GM19397 (cell line): ENCODE results near the gene PHACTR1.
"Not testable (repeated sequence)": the region's sequence is repeated elsewhere in the genome, so short reads cannot be mapped to it uniquely, and the experiment has no call there.

Experiments
- ATAC-seq: cut with Tn5 transposase; IDR thresholded peaks from one replicate; pipeline ENCODE4 v1.9.1; 2021; ENCODE audit warnings: mild to moderate bottlenecking, moderate library complexity; ENCODE audit not compliant: unreplicated experiment

The PHACTR1 gene

GRCh38 chr6:12943549-12943948 is 227.0 kb downstream of the PHACTR1 start:
- no peak for ATAC-seq

GRCh38 chr6:12944001-12944400 is 227.4 kb downstream of the PHACTR1 start:
- no peak for ATAC-seq

GRCh38 chr6:12944528-12944927 is 228.0 kb downstream of the PHACTR1 start:
- not testable (repeated sequence) for ATAC-seq

GRCh38 chr6:12947151-12947871 is 230.7 kb downstream of the PHACTR1 start:
- ATAC-seq = no peak

- ATAC-seq = no peak
Observed at GRCh38 chr6:12947967-12948366, 231.4 kb downstream of the PHACTR1 start.

- ATAC-seq = no peak
Observed at GRCh38 chr6:12950976-12951375, 234.4 kb downstream of the PHACTR1 start.

GRCh38 chr6:12951415-12951814 is 234.8 kb downstream of the PHACTR1 start:
- no peak for ATAC-seq

- no peak for ATAC-seq
Observed at GRCh38 chr6:12952318-12952717, 235.8 kb downstream of the PHACTR1 start.

GRCh38 chr6:12955956-12956355 is 239.4 kb downstream of the PHACTR1 start:
- no peak for ATAC-seq

- no peak for ATAC-seq
Observed at GRCh38 chr6:12956991-12957320, 240.4 kb downstream of the PHACTR1 start.

GRCh38 chr6:12957321-12958051 is 240.9 kb downstream of the PHACTR1 start:
- ATAC-seq = no peak

GRCh38 chr6:12958052-12958706 is 241.6 kb downstream of the PHACTR1 start:
- no peak for ATAC-seq

- ATAC-seq = no peak
Observed at GRCh38 chr6:12961761-12962160, 245.2 kb downstream of the PHACTR1 start.

- no peak for ATAC-seq
Observed at GRCh38 chr6:12962529-12962928, 246.0 kb downstream of the PHACTR1 start.

- ATAC-seq = no peak
Observed at GRCh38 chr6:12962987-12963386, 246.4 kb downstream of the PHACTR1 start.

- no peak for ATAC-seq
Observed at GRCh38 chr6:12963567-12963966, 247.0 kb downstream of the PHACTR1 start.

GRCh38 chr6:12967686-12968085 is 251.1 kb downstream of the PHACTR1 start:
- ATAC-seq = no peak

- ATAC-seq = no peak
Observed at GRCh38 chr6:12968290-12968689, 251.7 kb downstream of the PHACTR1 start.

- ATAC-seq = no peak
Observed at GRCh38 chr6:12968839-12969558, 252.4 kb downstream of the PHACTR1 start.

GRCh38 chr6:12969966-12970365 is 253.4 kb downstream of the PHACTR1 start:
- ATAC-seq = no peak

- no peak for ATAC-seq
Observed at GRCh38 chr6:12973386-12973785, 256.8 kb downstream of the PHACTR1 start.
